NCI-H510A (cell line): ENCODE results near the gene NCBP2.

Experiments
- DNase-seq: peaks from one replicate; lab custom pipeline; 2025; lab: John Stamatoyannopoulos, UW

Gene NCBP2

GRCh38 chr3:196941729-196942225 is 551 bp downstream of the NCBP2 start:
- DNase-seq: peak; percentile 65

DNA sequence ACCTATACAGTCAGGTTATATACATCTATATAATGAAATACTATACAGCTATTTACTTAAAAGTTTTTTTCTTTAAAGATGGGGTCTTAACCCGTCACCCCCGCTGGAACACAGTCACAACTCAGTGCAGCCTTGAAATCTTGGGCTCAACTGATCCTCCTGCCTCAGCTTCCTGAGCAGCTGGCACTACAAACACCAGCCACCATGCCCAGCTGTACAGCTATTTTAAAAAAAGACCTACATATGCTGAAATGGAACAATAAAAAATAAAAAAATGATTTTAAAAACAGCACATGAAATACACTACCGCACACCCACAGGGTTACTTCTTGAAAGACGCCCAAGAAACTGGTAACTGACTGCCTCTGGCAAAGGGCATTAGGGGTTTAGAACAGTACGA is 3.8 kb downstream of the NCBP2 start:
- no peak for DNase-seq

- DNase-seq: no peak
Measured at GRCh38 chr3:196938124-196938523, 4.2 kb downstream of the NCBP2 start.

DNA sequence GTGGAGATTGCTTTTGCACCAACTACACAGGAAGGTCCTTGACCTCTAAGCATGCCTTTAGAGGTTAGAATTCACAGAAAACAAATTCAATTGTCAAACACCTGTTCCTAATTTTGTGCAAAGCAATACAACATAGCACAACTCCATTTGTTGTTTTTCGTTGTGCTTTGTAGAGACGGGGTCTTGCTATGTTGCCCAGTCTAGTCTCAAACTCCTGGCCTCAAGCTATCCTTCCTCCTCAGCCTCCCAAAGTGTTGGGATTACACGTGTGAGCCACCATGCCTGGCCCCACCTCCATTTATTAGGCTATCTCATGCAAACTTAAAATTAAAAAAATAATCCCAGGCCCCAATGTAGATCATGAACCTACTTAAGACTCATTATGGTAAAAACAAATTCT is 6.0 kb downstream of the NCBP2 start:
- DNase-seq: no peak

DNA sequence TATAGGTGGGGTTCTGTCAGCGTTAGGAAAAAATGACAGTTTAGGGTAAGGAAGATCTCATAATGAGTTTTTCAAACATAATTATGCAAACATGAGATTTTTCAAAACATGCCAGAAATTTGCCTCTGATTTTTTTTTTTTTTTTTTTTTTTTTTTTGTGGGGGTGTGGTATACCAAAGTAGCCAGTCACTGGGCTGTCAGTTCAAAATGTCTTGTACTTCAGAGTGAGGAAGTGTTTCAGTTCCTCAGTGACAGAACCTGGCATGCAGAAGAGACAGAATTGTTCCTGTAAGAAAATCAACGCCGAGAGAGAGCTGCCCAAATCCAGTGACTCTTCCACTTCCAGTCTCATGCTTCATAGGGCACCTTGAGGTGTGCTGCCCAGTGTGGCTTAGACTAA is 9.7 kb downstream of the NCBP2 start:
- no peak for DNase-seq

DNA sequence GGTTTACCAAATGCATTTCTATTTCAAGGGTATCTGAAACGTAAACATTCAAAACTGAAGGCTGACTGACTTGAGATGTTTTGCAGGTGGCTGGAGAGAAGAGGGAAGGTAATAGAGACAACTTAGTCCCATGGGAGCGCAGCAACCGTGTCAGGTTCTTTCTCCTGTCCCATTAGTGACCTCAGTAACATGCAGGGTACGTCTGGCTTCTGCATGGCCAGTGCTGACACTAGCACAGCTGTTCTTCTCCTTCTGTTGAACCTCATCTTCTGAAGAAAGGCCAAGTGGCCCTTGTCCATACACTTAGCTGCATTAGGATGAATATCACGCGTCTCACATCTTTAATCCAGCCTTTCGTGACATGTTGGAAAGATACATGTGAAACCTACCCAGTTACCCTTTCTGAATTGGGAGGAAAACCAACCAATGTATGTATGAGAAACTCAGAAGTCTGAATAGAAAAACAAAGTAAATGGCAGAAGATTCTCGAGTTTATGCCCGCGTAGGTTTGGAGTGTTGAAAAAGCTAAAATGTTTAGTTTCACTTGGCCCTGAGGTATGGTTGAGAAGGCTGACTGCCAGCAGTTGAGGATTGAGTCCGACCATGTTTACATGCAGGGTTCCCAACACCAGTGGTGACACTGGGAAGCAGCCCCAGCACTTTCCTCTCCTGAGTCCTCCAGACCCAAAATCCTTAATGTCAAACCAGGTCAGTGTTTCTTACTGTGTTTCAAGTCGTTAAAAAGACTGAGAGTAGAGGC is 10.3 kb downstream of the NCBP2 start:
- no peak for DNase-seq

- DNase-seq: no peak
Measured at GRCh38 chr3:196931157-196931556, 11.2 kb downstream of the NCBP2 start.

- DNase-seq: no peak
Measured at GRCh38 chr3:196927571-196928453, 14.5 kb downstream of the NCBP2 start.

DNA sequence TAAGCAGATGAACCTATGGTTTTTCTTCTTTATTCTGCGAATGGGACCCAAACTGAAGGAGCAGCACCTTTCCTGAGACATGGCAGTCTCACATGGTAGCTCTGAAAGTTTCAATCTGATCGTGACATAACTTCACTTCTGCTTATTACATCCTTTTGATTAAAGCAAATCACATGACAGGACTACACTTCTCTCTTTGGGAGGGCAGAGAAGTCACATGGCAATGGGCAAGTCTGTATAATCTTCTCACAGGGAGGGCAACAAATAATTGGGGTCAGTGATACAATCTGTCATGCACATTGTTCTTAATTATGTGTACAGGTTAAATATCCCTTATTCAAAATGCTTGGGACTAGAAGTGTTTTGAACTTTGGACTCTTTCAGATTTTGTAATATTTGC is 21.6 kb downstream of the NCBP2 start:
- DNase-seq: no peak

- no peak for DNase-seq
Measured at GRCh38 chr3:196918968-196919367, 23.4 kb downstream of the NCBP2 start.

DNA sequence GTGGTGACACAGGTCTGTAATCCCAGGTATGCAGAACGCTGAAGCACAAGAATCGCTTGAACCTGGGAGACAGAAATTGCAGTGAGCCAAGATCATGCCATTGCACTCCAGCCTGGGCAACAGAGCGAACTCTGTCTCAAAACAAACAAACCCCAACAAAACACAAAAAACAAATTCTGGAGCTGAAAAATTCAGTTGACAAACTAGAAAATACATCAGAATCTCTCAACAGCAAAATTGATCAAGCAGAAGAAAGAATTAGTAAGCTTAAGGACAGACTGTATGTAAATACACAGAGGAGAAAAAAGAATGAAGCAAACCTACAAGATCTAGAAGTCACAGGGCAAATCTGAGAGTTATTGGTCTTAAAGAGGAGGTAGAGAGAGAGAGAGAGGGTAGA is 25.3 kb downstream of the NCBP2 start:
- no peak for DNase-seq

GRCh38 chr3:196916221-196916620 is 26.1 kb downstream of the NCBP2 start:
- DNase-seq: no peak

- DNase-seq: no peak
Measured at GRCh38 chr3:196915375-196915774, 27.0 kb downstream of the NCBP2 start.

GRCh38 chr3:196914866-196915265 is 27.5 kb downstream of the NCBP2 start:
- DNase-seq: no peak

DNA sequence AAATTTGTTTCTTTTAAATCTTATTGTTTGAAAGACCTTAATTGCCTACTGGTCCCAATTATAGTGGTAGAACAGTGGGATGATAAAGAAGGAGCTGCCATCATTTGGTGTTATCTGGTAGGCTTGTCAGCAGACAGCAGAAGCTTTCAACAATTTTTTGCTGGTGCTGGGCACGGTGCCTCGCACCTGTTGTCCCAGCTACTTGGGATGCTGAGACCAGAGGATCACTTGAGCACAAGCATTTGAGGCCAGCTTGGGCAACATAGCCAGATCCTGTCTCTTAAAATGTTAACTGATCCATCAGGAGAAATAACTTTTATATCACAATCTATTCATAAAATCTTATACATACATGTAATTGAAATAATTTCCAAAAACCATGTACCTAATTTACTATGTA is 38.6 kb downstream of the NCBP2 start:
- DNase-seq: no peak

DNA sequence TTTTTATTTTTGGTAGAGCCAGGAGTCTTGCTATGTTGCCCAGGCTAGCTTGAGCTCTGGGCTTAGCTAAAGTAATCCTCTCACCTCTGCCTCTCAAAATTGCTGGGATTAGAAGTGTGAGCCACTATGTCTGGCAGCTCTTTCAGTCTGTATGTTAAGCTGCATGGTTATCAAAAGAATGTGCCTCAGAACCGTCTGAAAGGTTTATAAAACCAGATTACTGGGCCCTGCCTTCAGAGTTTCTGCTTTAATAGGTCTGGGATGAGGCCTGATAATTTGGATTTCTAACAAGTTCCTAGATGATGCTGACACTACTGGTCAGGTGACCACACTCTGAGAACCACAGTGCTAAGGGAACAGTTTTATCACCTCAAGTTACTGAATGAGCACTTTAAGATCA is 40.0 kb downstream of the NCBP2 start:
- no peak for DNase-seq

DNA sequence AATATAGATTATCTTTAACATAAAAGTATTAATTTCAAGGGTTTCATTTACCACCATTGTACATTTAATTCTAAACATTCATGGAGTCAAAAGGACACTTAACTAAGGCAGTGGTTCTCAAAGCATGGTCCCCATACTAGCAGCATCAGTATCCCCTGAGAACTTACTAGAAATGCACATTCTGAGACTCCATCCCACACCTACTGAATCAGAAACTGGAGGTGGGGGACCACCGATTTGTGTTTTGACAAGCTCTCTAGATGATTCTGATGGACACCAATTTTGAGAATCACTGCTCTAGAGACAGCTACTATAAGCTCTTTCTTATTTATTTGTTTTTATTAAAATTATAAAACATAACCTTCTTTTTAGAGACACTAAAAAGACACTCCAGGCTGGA is 40.6 kb downstream of the NCBP2 start:
- DNase-seq: no peak

- no peak for DNase-seq
Measured at GRCh38 chr3:196896229-196896628, 46.1 kb downstream of the NCBP2 start.

- DNase-seq: no peak
Measured at GRCh38 chr3:196894557-196895295, 47.6 kb downstream of the NCBP2 start.

GRCh38 chr3:196889844-196890708 is 52.3 kb downstream of the NCBP2 start:
- no peak for DNase-seq

DNA sequence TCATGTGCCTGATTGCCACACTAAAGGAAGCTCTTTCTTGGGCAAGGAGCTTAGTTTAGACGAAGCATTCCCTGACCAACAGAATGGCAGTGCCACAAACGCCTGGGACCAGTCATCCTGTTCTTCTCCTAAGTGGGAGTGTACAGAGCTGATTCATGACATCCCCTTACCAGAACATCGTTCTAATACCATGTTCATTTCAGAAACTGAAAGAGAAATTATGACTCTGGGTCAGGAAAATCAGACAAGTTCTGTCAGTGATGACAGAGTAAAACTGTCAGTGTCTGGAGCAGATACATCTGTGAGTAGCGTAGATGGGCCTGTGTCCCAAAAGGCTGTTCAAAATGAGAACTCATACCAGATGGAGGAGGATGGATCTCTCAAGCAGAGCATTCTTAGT is 56.2 kb downstream of the NCBP2 start:
- DNase-seq: no peak
